Measurements from ENCODE around the gene CAMK1D.
A peak's percentile ranks its signal among the peaks of the same experiment; 100 is the strongest.

The CAMK1D gene

DNA sequence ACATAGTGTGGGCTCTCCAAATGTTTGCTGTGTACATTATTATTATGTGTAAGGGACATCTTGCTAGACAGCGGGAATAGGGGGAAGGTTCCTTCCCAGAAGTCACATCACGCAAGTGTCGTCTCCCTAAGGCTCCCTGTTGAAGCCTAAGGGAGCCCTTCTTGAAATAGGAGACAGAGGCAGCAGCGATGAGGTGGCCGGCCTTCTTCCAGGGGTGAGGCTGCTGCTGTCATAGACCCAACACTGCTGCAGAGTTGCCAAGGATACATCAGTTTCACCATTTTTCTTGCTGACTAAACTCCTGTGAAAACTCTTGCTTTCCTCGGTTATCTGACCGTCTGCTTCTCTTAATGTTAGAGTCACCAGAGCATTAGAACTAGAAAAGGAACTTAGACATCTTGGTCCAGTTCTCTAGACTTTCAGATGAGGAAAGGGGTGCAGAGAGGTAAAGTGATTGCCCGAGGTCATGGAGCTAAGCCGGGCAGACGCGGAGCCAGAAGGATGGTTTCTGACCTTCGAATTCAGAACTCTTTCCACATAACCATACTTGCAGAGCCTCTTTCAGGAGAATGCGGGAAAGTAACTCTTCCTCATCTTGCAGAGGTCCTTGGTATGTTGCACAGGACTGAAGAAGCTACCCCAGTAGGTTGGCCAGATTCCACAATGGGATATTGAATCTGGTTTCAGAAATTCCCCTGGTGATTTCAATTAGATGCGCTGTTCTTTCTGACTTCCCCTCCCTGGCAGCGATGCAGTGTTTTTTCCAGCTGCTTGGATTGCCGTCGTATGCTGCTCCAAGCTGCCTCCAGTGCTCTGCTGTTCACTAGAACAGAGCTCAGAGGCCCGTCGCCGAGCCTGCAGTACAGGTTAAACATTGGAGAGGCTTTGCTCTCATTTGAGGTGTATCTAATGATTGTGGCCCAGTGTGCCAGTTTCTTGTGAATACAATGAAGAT, 217.1 kb downstream of the CAMK1D start:
- no peak for DNase-seq

DNA sequence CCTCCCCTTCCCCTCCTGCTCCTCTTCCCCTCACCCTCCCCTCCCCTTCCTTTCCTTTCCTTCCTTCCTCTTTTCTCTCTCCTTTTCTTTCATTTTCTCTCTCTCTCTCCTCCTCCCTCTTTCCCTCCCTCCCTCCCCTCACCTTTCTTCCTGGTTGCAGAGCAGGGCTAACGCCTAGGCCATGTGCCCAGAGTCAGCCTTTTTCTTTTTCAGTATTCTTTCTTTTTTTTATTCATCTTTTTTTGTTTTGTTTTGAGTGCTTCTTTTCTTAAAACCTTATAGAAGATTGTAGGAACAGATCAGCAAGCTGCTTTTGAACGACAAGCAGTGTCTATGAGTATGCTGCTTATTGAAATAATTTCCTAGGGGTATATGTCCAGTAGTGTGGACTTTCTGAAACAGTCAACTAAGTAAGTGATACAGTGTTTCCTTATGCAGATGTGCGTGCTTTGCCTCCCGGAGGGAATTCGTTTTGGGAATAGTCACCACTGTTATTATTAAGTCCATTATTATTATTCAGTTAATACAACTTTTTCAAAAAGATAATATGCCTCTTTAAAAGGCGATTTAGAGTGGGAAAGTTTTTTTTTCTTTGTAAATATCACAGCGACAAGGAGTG, 219.2 kb downstream of the CAMK1D start:
- DNase-seq: no peak

DNA sequence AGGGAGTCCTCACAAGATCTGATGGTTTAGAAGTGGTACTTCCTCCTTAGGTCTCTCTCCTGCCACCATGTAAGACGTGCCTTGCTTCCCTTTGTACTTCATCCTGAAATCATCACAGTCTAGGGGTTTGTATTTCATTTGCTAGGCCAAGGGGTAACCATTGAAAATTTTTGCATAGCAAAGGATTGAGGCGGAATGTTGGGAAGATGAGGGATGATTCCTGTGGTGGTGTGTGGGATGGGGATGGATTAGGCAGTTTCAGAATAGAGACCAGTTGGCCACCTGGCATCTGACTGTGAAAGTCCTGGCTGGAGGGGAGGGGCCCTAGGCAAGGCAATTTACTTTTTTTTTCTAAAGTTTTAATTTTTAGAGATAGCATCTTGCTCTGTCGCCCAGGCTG, 222.9 kb downstream of the CAMK1D start:
- DNase-seq: no peak

DNA sequence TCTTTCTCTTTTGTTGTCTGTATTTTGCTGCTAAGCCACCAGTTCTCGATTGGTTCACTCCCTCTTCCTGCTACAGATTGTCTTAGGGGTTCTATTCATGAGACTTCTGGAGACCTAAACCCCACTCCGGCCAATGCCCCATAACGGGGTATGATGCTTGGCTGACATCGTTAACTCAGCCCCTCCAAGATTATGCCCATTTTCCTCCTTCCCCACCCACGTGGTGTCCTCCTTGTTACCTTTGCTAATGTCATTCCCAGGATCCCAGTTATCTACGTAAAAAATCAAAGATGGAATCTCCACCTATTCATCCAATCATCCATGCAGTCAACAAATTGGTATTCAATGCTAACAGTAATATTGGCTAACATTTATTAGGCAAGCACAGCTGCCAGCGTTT, 228.3 kb downstream of the CAMK1D start:
- no peak for DNase-seq

DNA sequence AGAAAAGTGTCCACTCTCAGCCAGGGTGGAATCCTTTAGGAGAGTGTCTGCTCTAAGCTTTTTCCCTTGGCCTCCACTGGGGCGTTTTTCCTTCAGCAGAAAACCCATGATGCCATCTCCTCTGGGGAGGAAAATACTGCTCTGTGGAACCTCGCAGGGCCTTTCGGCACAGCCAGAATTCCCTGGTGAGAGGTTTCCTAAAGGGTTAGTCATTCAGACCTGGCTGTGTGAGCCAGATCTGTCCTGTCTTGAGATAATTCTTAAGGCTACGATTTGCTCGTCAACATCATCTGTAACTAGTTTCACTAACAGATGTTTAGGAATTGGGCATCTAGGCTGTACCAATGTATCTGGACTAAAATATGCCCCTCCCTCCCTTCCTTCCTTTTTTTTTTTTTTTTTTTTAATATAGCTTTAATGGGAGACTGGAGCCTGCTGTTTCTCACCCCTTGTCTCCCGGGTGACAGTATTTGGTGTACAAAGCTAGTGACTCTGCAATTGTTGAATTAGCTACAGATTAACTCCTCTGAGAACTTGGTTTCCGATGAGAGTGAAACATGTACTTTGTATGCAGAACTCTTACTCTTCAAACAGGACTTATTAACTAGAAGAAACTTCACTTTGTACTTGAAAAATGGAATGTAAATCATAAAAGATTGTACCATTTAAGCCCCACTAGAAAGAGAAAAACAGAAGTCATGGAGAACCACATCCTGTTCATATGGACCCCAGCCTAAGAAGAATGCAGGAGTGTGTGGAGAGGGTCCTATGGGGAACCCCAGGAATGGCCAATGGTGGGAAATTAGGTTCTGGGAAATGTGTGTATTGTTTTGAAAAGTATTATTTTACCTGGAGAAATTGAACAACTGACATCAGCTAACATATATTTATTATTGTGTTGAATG, 230.9 kb downstream of the CAMK1D start:
- no peak for DNase-seq

DNA sequence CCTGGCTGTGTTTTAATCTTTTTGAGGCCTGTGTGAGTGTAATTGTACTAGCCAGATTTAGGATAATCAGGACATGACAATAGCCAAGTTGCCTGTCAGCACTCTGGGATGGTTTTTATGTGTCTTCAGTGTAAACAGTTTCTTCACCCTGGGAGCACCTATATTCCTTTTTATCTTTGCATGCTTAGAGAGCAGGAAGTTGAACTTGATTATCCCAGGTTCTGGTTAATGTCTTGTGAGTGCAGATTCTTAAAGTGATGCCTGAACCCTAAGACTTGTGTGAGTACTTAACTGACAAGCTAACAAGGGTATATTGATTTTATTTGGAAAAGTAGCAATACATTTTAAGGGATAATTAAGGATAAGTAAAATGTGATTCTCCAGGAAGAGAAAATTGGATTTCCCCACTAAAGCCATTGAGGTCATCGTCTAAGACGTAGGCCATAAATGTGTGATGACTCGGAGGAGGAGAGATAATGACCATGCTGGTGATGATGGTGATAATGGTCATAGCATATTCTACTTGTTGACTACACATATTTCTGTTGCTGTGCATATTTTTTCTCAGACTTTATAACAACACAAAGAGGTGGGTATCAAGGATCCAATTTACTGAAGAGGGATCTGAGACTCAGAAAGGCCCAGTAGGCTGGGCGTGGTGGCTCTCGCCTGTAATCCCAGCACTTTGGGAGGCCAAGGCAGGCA, 234.7 kb downstream of the CAMK1D start:
- no peak for DNase-seq

DNA sequence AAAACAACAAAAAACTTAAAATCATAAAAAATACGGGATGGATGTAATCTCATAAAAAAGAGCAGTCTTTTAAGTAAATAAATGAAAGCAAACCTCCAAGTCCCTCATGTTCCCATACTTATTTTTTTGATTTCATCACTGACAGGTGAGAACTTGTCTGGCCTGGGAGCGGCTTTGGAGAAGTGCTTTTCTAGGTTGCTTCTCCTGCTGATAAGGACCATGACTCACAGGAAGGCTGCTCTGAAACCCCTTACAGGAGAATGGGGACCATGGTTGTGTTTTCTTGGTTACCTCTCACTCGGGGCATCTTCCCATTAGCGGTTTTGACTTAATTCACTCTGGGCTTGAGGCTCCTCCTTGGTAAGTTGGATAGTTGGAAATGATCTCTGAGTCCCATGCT, 237.4 kb downstream of the CAMK1D start:
- no peak for DNase-seq

DNA sequence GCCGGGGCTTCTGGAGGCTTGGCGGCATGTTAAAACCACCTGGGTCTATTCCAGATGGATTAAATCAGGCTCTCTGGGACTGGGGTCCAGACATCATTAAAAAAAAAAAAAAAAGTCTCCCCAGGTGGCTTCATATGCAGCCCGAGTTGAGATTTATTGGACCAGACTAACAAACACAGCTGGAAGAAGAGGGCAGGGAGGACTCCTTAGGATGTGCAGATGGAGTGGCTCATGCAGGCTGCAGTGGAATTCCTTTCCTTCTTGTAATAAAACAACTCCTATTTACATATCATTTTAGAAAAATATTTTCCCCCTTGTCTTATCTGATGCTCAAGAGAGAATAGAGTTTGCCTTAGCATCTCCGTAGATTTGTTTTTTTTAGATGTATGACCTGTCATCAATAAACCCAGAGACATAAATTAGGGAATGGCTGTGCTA, 238.1 kb downstream of the CAMK1D start:
- no peak for DNase-seq

DNA sequence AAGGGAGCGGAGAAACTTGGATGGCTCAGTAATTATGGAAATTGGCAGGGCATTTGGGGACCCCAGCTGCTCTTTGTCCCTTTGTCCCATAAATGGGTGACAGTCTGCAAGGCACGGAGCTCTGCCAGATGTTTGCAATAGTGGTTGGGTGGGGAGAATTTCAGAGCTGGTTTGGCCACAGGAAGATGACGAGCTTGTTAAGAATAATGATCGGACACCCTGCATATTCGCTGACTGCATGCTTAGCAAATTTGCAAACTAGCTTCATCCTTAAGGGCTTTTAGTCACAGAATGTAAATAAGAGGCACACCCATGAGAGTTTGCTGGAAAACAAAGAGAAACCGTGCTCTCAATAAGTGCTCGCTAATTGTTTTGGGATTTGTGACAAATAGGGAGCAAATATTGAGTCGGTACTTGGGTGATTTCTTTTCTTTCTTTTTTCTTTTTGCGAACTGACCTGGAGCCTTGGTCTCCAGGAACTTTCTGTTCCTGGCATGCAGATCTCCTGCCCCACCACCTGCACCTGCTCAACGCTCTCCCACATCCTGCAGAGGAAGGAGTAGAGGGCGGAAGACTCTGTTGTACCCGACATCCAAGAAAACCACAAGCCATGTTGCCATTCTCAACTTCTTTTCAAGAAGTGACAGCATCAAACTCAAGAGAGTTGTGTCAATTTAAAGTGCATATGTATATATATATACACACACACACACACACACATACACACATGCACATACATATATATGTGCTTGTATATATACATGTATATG, 238.9 kb downstream of the CAMK1D start:
- peak; percentile 6 to 17 for DNase-seq

DNA sequence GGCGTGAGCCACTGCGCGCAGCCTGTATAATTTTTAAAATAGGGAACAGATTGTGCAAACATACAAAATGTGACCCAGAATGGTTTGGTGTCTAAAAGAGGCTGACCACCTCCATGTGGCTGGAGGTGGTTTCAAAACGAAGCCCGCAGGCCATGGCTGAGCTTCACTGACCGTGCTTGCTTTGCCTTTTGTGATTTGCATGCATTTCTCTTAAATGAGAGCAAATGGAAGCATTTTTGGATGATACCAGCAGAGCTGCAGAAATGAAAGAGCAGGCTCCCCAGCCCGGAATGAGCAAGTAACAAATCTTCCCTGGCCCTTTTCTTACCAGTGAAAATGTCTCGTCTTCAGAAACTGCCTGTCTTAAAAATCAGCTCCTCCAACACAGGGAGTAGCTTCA, 239.9 kb downstream of the CAMK1D start:
- DNase-seq: no peak

DNA sequence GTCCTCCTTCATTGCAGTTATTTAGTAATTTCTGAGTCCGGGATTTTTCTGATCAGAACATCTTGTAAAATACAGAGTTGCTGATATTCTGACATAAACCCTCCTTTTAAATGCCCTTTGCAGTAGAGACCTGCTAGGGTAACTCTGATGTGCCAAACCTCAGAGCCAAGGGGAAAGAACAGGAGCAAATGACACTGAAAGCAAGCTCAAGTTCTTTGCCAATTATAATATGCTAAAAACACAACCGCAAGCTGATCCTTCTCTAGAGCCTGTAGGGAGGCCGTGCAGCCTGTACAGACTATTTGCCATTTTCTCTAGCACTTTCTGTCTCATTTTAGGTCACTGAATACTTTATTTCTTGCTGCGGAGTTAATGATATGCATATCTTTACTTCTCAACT, 240.4 kb downstream of the CAMK1D start:
- no peak for DNase-seq

DNA sequence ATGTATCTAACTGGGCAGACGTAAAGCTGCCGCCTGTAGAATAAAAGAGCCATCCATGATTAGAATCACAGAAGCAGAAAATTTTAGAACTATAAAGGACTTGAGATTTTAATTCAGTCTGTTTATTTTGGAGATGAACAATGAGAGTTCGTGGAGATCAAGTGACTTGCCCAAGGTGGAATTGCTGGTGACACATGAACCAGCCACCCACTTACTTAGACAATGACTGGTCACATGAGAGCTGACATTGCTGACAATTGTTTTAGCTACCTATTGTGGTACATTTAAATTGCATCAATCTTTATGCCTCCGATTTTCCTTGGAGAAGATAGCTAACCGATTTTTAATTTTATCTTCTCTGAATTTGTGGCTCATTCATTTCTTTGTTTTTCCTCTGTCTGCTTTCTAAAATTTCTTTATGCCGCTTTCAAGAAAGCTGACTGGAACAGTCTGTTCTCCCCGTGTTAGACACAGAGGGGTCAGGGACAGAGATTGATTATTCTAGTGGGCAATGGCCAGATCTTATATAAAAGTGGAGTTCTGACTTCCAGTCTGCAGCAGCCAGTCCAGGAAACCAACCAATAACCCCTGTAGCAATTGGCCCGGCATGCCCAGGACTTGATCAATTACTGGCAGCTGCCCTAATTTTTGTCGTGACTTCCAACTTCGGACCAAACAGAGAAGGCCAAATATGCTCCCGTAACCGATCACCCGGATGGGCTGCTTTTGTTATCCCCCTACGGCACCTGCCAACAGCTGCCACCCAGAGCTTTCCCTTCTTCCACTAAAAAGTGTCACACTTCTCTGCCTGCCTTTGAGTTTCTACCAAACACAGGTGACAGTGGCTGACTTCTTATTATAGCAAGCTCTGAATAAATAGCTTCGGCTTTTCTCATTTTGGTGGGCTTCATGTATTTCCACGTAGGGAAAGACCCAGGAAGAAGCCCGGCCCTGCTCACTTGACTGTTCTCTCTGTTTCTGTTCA, 241.6 kb downstream of the CAMK1D start:
- DNase-seq: no peak

DNA sequence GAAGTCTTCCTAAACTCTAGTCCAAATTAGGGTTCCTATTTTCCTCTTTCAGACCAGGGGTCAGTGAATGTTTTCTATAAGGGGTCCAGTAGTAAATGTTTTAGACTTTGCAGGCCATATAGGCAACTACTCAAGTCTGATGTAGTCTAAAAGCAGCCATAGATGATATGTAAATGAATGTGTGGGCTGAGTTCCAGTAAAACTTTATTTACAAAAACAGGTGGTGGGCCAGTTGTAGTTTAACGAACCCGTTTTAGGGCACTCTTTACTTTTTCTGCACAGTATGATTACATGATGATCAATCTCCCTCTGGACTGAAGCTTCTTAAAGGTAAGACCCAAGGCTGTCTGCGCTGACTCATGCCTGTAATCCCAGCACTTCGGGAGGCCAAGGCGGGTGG, 243.6 kb downstream of the CAMK1D start:
- no peak for DNase-seq

DNA sequence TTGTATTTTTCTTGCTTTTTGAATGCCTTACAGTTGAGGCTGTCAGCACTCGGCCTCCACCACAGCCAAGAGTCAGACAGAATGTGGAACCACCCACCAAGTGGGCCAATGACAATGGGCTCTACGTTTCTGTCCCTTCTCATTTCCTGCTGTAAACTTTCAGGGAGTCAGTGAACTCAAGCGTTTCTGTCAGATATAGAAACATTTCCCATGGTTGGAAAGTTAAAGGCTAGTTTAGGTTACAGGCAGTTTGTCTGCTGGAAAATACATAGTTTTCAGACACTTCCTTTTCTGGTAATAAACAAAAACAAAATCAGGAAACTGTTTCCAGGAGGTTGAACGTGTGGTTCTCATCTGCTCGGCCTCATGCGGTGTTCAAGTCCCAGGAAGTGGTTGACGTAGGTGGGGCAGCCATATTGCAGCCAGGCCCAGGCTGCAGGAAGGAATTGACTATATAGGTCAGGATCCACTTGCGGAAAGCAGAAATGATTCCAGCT, 245.1 kb downstream of the CAMK1D start:
- peak; percentile 32 to 41 for DNase-seq

DNA sequence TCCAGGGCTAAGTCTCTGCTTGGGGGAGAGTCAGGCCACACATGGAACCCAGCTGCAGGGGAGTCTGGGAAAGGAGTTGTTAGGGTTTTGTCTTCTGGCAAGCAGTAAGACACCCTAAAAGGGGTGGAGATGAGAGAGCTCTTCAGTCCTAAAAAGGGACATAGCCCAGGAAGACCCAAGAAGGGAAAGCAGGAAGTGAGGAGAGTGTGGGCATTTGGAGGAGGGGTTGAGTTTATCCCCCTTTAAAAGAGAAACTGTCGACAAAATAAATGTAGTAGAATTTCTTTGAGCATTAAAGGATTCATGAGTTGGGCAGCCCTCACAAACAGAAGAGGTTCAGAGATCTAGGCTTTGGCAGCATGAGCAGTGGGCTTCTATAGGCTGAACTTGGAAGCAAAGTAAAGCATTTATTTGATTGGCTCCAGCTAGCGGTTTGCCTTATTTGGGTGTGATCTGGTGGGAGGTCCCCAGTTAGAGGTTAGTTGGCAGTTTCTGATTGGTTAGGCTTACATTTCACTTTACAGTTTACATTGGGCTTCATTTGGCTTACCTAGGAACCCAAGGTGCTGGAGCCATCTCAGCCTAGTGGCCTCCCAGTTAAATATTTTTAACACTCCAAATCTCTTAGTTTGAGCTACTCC, 246.7 kb downstream of the CAMK1D start:
- no peak for DNase-seq

DNA sequence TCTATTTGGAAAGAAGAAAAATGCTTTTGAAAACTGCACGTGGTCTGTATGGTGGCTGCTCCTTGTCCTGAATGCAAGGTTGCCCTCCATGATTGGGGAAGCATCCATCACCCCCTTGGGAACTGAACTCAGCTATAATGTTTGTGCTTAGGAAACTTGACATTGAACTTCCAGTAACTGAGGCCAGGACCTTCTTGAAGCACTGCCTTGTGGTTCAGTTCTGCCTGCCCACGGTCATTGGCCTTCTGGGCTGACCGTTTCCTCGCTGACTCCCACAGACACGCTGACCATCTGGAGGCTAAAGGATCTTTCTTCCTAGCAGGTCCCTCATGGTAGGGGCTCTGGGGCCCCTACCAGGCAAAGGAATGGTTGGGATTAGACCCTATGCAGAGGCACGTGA, 247.8 kb downstream of the CAMK1D start:
- no peak for DNase-seq

DNA sequence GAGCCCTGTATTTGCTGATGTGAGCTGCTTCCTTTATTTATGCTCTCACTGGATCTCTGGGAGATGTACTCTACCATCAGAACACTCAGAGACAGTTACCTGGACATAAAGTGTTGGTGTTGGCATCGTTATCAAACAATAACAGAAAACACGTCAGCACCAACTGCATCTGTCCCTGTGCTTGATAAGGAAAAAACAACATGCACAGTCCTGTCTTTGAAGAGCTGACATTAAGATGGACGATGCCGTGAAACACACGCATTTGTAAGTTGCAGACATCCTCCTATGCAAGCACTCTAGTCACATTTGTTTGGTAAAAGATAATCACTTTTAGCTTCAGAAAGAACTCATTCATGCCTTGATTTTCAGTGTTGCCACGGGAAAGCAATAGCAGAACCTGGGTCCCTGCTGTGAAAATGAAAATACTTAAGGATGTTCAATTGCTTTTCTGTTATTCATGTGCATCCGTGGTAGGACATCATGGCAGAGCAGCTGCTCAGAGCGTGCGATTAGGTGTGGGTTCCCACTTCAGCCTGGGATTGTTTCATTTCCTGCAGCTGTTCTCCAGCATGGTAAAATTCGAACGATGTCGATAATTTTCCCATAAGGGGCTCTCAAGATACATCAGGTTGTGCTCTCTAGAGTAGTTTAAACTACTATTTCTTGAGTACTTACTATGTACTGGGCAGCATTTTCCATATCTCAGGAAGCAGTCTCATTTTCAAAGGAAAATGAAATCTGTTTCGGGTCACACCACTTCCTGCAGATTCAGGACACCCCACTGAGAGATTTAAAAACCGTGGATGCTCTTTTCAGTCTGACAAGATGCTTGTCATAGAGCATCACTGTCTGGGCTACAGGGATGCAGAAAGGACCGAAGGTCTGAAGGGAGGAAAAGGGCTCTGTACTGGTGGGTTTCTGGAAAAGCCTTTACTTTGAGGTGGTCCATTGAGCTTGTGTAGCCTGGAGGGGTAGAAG, 248.7 kb downstream of the CAMK1D start:
- no peak for DNase-seq

DNA sequence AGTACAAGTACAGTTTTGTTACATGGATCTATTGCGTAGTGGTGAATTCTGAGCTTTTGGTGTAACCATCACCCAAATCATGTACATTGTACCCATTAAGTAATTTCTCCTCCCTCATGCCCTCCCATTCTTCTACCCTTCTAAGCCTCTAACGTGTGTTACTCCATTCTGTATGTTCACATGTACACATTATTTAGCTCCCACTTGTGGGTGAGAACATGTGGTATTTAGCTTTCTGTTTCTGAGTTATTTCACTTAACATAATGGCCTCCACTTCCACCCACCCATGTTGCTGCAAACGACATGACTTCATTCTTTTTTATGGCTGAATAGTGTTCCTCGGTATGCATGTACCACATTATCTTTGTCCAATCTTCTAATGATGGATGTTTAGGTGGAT, 251.3 kb downstream of the CAMK1D start:
- no peak for DNase-seq

DNA sequence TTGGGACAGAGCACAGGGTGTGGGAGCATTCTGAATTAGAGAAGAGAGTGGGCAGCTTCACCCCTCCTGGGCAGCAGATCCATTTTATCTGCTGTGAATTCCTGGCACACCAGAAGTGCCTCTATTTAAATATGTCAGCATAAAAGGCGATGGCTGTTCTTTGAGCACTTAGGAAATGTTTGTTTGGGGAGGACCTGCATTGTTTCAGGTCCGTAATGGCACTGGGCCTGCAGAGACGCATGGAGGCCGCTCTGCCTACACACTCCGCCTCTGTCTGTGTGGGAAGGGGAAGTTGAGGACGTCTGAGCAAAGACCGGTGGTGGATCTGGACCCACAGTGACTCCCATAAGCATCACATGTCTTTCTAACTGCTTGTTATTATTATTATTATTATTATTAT, 253.2 kb downstream of the CAMK1D start:
- no peak for DNase-seq
